Measurements from ENCODE around the gene ADAMTS17. TPM values are rescaled to one million over a fixed set of nuclear protein-coding genes. Genes with fewer than 3 reads are reported as not detected.

Gene ADAMTS17
- total and polyA plus RNA-seq, 2 experiments from 2014 or later, result 3.7 to 4.4 TPM

- no peak overlapping the region for H2AFZ ChIP-seq
- peaks cover 3% of the 10 kb centered on the region for H3K27me3 ChIP-seq
- H3K4me1 ChIP-seq (ENCODE audit: insufficient read depth), result no peaks in the 10 kb centered on the region
- H3K27ac ChIP-seq, result no peak overlapping the region
- no peaks in the 10 kb centered on the region for H3K9me2 ChIP-seq (replicated peaks; ENCODE audit: insufficient read depth)
- no peak for TF ChIP-seq EZH2 (IDR thresholded peaks at IDR 0.05; ENCODE audit: borderline replicate concordance)
- TF ChIP-seq EZH2phosphoT487 (IDR thresholded peaks at IDR 0.05; ENCODE audit: low read depth, severe bottlenecking, unreplicated experiment), result no peak
- TF ChIP-seq CTCF (IDR thresholded peaks at IDR 0.05; ENCODE audit: poor library complexity), result no peak
- no peak for DNase-seq (ENCODE audit: low spot score)
- H3K36me3 ChIP-seq (replicated peaks; ENCODE audit: insufficient read depth, low read depth), result no peaks in the 10 kb centered on the region
- no peaks in the 10 kb centered on the region for H3K9me3 ChIP-seq (ENCODE audit: low read depth)
- WGBS (ENCODE audit: low lambda C conversion rate, missing lambda C conversion rate), result 83% methylated on average over 8 of the region's 8 CpGs
- no peaks in the 10 kb centered on the region for H3K79me2 ChIP-seq
- H3K4me3 ChIP-seq, result no peak overlapping the region
- no peak overlapping the region for H3K4me2 ChIP-seq
- no peaks in the 10 kb centered on the region for H4K20me1 ChIP-seq (ENCODE audit: insufficient read depth, poor library complexity, severe bottlenecking)
Observed at GRCh38 chr15:99963096-99963825, 378.5 kb downstream of the ADAMTS17 start.

GRCh38 chr15:99962006-99962561, 379.7 kb downstream of the ADAMTS17 start:
- no peaks in the 10 kb centered on the region for H3K9me3 ChIP-seq (ENCODE audit: low read depth)
- no peak overlapping the region for H3K4me3 ChIP-seq
- H3K9me2 ChIP-seq (replicated peaks; ENCODE audit: insufficient read depth), result no peaks in the 10 kb centered on the region
- no peaks in the 10 kb centered on the region for H3K36me3 ChIP-seq (replicated peaks; ENCODE audit: insufficient read depth, low read depth)
- H3K27me3 ChIP-seq, result peaks cover 3% of the 10 kb centered on the region
- H3K4me1 ChIP-seq (ENCODE audit: insufficient read depth), result no peaks in the 10 kb centered on the region
- WGBS (ENCODE audit: low lambda C conversion rate, missing lambda C conversion rate), result 95% methylated on average over 19 of the region's 19 CpGs
- DNase-seq (ENCODE audit: low spot score), result no peak
- TF ChIP-seq EZH2 (IDR thresholded peaks at IDR 0.05; ENCODE audit: borderline replicate concordance) (no peak), EZH2phosphoT487 (IDR thresholded peaks at IDR 0.05; ENCODE audit: low read depth, severe bottlenecking, unreplicated experiment) (no peak), CTCF (IDR thresholded peaks at IDR 0.05; ENCODE audit: poor library complexity) (no peak)
- no peak overlapping the region for H2AFZ ChIP-seq
- H3K4me2 ChIP-seq, result no peak overlapping the region
- H3K79me2 ChIP-seq, result no peaks in the 10 kb centered on the region
- H3K27ac ChIP-seq, result no peak overlapping the region
- H4K20me1 ChIP-seq (ENCODE audit: insufficient read depth, poor library complexity, severe bottlenecking), result no peaks in the 10 kb centered on the region

GRCh38 chr15:99961011-99961441, 380.7 kb downstream of the ADAMTS17 start:
- Histone ChIP-seq H3K9me2 (replicated peaks; ENCODE audit: insufficient read depth) (no peaks in the 10 kb centered on the region), H3K4me3 (no peak overlapping the region), H4K20me1 (ENCODE audit: insufficient read depth, poor library complexity, severe bottlenecking) (no peaks in the 10 kb centered on the region), H3K27me3 (peaks cover 3% of the 10 kb centered on the region), H3K4me2 (no peak overlapping the region), H3K79me2 (no peaks in the 10 kb centered on the region), H3K9me3 (ENCODE audit: low read depth) (no peaks in the 10 kb centered on the region), H3K4me1 (ENCODE audit: insufficient read depth) (no peaks in the 10 kb centered on the region), H3K36me3 (replicated peaks; ENCODE audit: insufficient read depth, low read depth) (no peaks in the 10 kb centered on the region), H3K27ac (no peak overlapping the region), H2AFZ (no peak overlapping the region)
- WGBS (ENCODE audit: low lambda C conversion rate, missing lambda C conversion rate), result 47% methylated on average over 12 of the region's 12 CpGs
- peak; percentile 48 for TF ChIP-seq CTCF (IDR thresholded peaks at IDR 0.05; ENCODE audit: poor library complexity)
- no peak for TF ChIP-seq EZH2 (IDR thresholded peaks at IDR 0.05; ENCODE audit: borderline replicate concordance)
- TF ChIP-seq EZH2phosphoT487 (IDR thresholded peaks at IDR 0.05; ENCODE audit: low read depth, severe bottlenecking, unreplicated experiment), result no peak
- DNase-seq (ENCODE audit: low spot score), result peak; percentile 74

All from hepatocyte (in vitro differentiated cells).